HEK293 (cell line): ENCODE measurements around the gene EIF4G1.

Source experiments
- CTCF ChIA-PET: fragments of 350-600 bp; formaldehyde crosslinking; extraction: SDS; loops from one replicate; lab custom pipeline; 2021; ENCODE audit warnings: antibody characterized with exemption; lab: Yijun Ruan, JAX
- POLR2A ChIA-PET: fragments of 300-600 bp; formaldehyde crosslinking; extraction: SDS; loops from one replicate; lab custom pipeline; 2020; ENCODE audit warnings: antibody characterized with exemption, inconsistent platforms; lab: Yijun Ruan, JAX
- H3K27ac ChIP-seq: fragments of 200-500 bp; sonication (Bioruptor generic); 2 replicates; pipeline ENCODE4 v1.5.1; 2014; ENCODE audit warnings: low read depth, low read length, control low read depth, inconsistent platforms; ENCODE audit errors: extremely low read depth
- H3K36me3 ChIP-seq, 2 experiments: fragments of 200-500 bp in 1 of 2; sonication (Bioruptor generic) in 1 of 2; 1 replicate in 1 of 2; 2 replicates in 1 of 2; pipeline ENCODE4 v1.5.1; 2014 to 2017; ENCODE audit warnings: inconsistent platforms in 2 of 2, low read length in 2 of 2; ENCODE audit not compliant: control insufficient read depth in 2 of 2, insufficient read depth in 1 of 2
- H3K4me1 ChIP-seq: fragments of 200-500 bp; sonication (Bioruptor generic); 2 replicates; pipeline ENCODE4 v1.5.1; 2014; ENCODE audit warnings: mild to moderate bottlenecking, low read length, inconsistent platforms; ENCODE audit not compliant: control insufficient read depth, insufficient read depth
- H3K4me3 ChIP-seq: 2 replicates; pipeline ENCODE4 v1.5.1; 2011; ENCODE audit warnings: low read depth, mild to moderate bottlenecking, control low read depth, low read length, moderate library complexity
- H3K9me3 ChIP-seq: fragments of 200-500 bp; sonication (Bioruptor generic); 2 replicates; pipeline ENCODE4 v1.5.1; 2014; ENCODE audit warnings: low read depth, low read length, inconsistent platforms; ENCODE audit not compliant: control insufficient read depth, insufficient read depth
- GLIS1 ChIP-seq: fragments of 450-650 bp; formaldehyde crosslinking; IDR thresholded peaks from 2 replicates; pipeline ENCODE4 v1.5.1; 2016; ENCODE audit warnings: missing biosample characterization, missing genetic modification characterization
- GLIS2 ChIP-seq: fragments of 450-650 bp; formaldehyde crosslinking; IDR thresholded peaks from 2 replicates; pipeline ENCODE4 v1.5.1; 2016; ENCODE audit warnings: missing biosample characterization, missing genetic modification characterization
- HOXC10 ChIP-seq: sonication (generic); formaldehyde crosslinking; IDR thresholded peaks from 2 replicates; pipeline ENCODE4 v1.8.1; 2023; ENCODE audit warnings: mild to moderate bottlenecking, missing genetic modification reagents
- KLF8 ChIP-seq: fragments of 450-650 bp; formaldehyde crosslinking; IDR thresholded peaks from 2 replicates; pipeline ENCODE4 v1.5.1; 2016; ENCODE audit warnings: missing biosample characterization, missing genetic modification characterization
- MZF1 ChIP-seq: fragments of 450-650 bp; formaldehyde crosslinking; IDR thresholded peaks from 2 replicates; pipeline ENCODE4 v1.5.1; 2017; ENCODE audit warnings: missing biosample characterization, missing genetic modification characterization, borderline replicate concordance
- YY1 ChIP-seq: fragments of 450-650 bp; formaldehyde crosslinking; IDR thresholded peaks from 2 replicates; pipeline ENCODE4 v1.5.1; 2018; ENCODE audit warnings: missing biosample characterization, missing genetic modification characterization
- ZBTB1 ChIP-seq: fragments of 450-650 bp; formaldehyde crosslinking; IDR thresholded peaks from 2 replicates; pipeline ENCODE4 v1.5.1; 2016; ENCODE audit warnings: missing biosample characterization, missing genetic modification characterization
- ZNF184 ChIP-seq: fragments of 450-650 bp; IDR thresholded peaks from 2 replicates; pipeline ENCODE4 v1.5.1; 2018; ENCODE audit warnings: missing biosample characterization, mild to moderate bottlenecking, missing genetic modification characterization
- ZNF211 ChIP-seq: fragments of 450-650 bp; formaldehyde crosslinking; IDR thresholded peaks from 2 replicates; pipeline ENCODE4 v1.5.1; 2016; ENCODE audit warnings: low read depth, missing biosample characterization, missing genetic modification characterization
- ZNF23 ChIP-seq: fragments of 450-650 bp; formaldehyde crosslinking; IDR thresholded peaks from 2 replicates; pipeline ENCODE4 v1.5.1; 2016; ENCODE audit warnings: missing biosample characterization, missing genetic modification characterization, borderline replicate concordance
- ZNF266 ChIP-seq: fragments of 450-650 bp; formaldehyde crosslinking; IDR thresholded peaks from 2 replicates; pipeline ENCODE4 v1.5.1; 2016; ENCODE audit warnings: missing biosample characterization, missing genetic modification characterization, low read depth
- ZNF37A ChIP-seq: fragments of 450-650 bp; IDR thresholded peaks from 2 replicates; pipeline ENCODE4 v1.5.1; 2018; ENCODE audit warnings: missing biosample characterization, missing genetic modification characterization
- ZNF473 ChIP-seq: fragments of 450-650 bp; formaldehyde crosslinking; IDR thresholded peaks from 2 replicates; pipeline ENCODE4 v1.5.1; 2017; ENCODE audit warnings: missing biosample characterization, missing genetic modification characterization
- ZNF670 ChIP-seq: fragments of 450-650 bp; formaldehyde crosslinking; IDR thresholded peaks from 2 replicates; pipeline ENCODE4 v1.5.1; 2016; ENCODE audit warnings: missing biosample characterization, missing genetic modification characterization, low read depth
- TF ChIP-seq, protein P1 (sequence below): fragments of 450-650 bp; formaldehyde crosslinking; IDR thresholded peaks from 2 replicates; pipeline ENCODE4 v1.5.1; 2016; ENCODE audit warnings: missing biosample characterization, missing genetic modification characterization, borderline replicate concordance

The EIF4G1 gene

DNA sequence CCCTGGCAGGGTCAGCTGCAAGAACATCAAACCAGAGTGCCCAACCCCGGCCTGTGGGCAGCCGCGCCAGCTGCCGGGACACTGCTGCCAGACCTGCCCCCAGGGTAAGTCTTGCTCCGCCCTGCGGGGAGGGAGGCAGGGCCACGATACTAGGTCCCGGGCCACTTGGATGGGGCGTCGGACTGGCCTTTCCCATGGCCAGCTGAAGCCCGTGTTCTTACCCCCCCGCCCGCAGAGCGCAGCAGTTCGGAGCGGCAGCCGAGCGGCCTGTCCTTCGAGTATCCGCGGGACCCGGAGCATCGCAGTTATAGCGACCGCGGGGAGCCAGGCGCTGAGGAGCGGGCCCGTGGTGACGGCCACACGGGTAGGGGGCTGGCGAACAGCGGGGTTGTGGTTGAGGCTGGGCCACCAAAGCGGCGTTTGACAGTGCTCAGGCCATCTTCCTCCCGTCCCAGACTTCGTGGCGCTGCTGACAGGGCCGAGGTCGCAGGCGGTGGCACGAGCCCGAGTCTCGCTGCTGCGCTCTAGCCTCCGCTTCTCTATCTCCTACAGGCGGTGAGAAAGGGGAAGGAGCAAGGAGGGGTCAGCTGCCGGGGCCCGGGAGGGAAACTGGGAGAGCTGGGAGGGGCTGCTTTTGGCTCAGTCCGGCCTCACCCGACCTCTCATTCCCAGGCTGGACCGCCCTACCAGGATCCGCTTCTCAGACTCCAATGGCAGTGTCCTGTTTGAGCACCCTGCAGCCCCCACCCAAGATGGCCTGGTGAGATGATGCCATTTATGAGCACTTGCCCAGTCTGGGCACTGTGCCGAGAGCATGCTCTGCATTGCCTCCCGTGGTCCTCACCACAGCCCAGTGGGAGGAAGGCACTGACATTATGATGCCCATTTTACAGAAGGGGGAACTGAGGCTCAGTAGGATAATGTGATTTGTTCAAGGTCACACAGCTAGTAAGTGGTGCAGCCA lies 67.1 kb downstream of the EIF4G1 start:
- Histone ChIP-seq H3K27ac (no peak overlapping the region), H3K4me3 (no peak overlapping the region), H3K36me3 (peaks cover 0 to 14% of the 10 kb centered on the region in 2 experiments; a peak in 1 of 3 replicates), H3K4me1 (no peaks in the 10 kb centered on the region), H3K9me3 (no peaks in the 10 kb centered on the region)
- POLR2A ChIA-PET: no interaction called here
- TF ChIP-seq ZNF266 (tag by site-specific recombination) (no peak), ZNF211 (tag by site-specific recombination) (no peak), ZBTB1 (tag by site-specific recombination) (no peak), GLIS1 (tag by site-specific recombination) (no peak)
- CTCF ChIA-PET: interaction anchor here (0.6 to 1.2 kb wide), 4 partner anchors 27 to 238 kb away, joined by 3 to 6 read pairs (median 3); no protein-coding TSS in a partner anchor

DNA sequence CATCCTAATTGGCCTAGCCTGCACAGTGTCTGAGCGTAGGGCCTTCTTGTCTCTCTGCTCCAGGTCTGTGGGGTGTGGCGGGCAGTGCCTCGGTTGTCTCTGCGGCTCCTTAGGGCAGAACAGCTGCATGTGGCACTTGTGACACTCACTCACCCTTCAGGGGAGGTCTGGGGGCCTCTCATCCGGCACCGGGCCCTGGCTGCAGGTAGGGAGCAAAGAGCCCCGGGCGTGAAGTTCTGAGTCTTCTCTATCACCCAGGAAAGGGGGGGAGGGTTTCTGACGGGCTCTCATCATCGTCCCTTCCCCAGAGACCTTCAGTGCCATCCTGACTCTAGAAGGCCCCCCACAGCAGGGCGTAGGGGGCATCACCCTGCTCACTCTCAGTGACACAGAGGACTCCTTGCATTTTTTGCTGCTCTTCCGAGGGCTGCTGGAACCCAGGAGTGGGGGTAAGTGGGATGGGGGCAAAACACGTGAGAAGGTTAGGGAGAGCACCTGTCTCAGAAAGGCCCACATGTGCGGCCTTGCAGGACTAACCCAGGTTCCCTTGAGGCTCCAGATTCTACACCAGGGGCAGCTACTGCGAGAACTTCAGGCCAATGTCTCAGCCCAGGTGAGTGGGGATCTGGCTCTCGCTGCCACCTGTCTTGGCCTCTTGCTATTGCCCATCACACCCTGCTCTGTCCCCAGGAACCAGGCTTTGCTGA lies 68.1 kb downstream of the EIF4G1 start:
- ChIA-PET POLR2A (no interaction called here), CTCF (interaction anchor here (0.6 kb wide), 2 partner anchors 127 to 238 kb away, joined by 3 to 6 read pairs; no protein-coding TSS in a partner anchor)
- peaks cover 0 to 14% of the 10 kb centered on the region in 2 experiments; a peak in 1 of 3 replicates for H3K36me3 ChIP-seq
- no peak for TF ChIP-seq YY1 (tag by site-specific recombination)
- TF ChIP-seq MZF1 (tag by site-specific recombination): no peak
- TF ChIP-seq HOXC10 (CRISPR knock-in tag): no peak
- 0 out of 2 replicates have a peak, but pooled peaks have one; percentile 6 for TF ChIP-seq GLIS2 (tag by site-specific recombination)
- H3K27ac ChIP-seq: no peak overlapping the region
- H3K4me3 ChIP-seq: no peak overlapping the region
- no peaks in the 10 kb centered on the region for H3K4me1 ChIP-seq
- no peaks in the 10 kb centered on the region for H3K9me3 ChIP-seq

DNA sequence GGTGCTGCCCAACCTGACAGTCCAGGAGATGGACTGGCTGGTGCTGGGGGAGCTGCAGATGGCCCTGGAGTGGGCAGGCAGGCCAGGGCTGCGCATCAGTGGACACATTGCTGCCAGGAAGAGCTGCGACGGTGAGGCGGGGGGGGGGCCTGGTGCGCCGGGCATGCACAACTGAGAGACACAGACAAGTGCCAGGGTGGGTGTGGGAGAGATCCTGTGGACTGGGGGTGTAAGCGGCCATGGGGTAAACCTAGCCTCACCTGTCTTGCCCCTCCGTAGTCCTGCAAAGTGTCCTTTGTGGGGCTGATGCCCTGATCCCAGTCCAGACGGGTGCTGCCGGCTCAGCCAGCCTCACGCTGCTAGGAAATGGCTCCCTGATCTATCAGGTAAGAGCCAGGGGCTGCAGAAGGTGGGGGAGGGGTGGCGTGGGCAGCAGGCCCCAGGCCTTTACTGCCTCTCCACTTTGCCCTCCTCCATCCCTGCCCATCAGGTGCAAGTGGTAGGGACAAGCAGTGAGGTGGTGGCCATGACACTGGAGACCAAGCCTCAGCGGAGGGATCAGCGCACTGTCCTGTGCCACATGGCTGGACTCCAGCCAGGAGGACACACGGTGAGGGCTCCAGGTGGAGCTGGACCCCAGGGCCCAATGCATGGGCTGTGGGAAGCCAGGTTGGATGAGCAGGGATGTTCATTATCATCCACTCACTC lies 68.8 kb downstream of the EIF4G1 start:
- H3K4me1 ChIP-seq: no peaks in the 10 kb centered on the region
- no peaks in the 10 kb centered on the region for H3K9me3 ChIP-seq
- H3K36me3 ChIP-seq: peaks cover 0 to 21% of the 10 kb centered on the region in 2 experiments; a peak in 1 of 3 replicates
- H3K27ac ChIP-seq: no peak overlapping the region
- POLR2A ChIA-PET: no interaction called here
- CTCF ChIA-PET: no interaction called here
- no peak for TF ChIP-seq ZNF473 (tag by site-specific recombination)
- no peak for TF ChIP-seq KLF8 (tag by site-specific recombination)
- no peak for TF ChIP-seq ZNF23 (tag by site-specific recombination)
- no peak for TF ChIP-seq ZNF670 (tag by site-specific recombination)
- TF ChIP-seq ZNF184: no peak
- TF ChIP-seq ZNF37A (tag by site-specific recombination): no peak
- TF ChIP-seq, protein P1, sequence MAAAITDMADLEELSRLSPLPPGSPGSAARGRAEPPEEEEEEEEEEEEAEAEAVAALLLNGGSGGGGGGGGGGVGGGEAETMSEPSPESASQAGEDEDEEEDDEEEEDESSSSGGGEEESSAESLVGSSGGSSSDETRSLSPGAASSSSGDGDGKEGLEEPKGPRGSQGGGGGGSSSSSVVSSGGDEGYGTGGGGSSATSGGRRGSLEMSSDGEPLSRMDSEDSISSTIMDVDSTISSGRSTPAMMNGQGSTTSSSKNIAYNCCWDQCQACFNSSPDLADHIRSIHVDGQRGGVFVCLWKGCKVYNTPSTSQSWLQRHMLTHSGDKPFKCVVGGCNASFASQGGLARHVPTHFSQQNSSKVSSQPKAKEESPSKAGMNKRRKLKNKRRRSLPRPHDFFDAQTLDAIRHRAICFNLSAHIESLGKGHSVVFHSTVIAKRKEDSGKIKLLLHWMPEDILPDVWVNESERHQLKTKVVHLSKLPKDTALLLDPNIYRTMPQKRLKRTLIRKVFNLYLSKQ (tag by site-specific recombination): no peak
- H3K4me3 ChIP-seq: no peak overlapping the region
